GM23248 (cell line): ENCODE measurements around the gene AOC2. TPM values are rescaled to one million over a fixed set of nuclear protein-coding genes. Genes with fewer than 3 reads are reported as not detected.

Experiments
- DNase-seq: peaks from one replicate; pipeline ENCODE4 v3.0.0-alpha.2; 2015
- H2AFZ ChIP-seq: fragments of 200-600 bp; sonication (generic); 2 replicates; pipeline ENCODE4 v1.6.1; 2016; ENCODE audit warnings: antibody characterized with exemption
- H3F3A ChIP-seq: fragments of 200-600 bp; sonication (generic); 2 replicates; pipeline ENCODE4 v1.6.1; 2016; ENCODE audit warnings: mild to moderate bottlenecking, antibody characterized with exemption, mixed run types; ENCODE audit not compliant: insufficient read depth
- H3K27ac ChIP-seq: fragments of 200-600 bp; sonication (generic); 2 replicates; pipeline ENCODE4 v1.5.1; 2016; ENCODE audit warnings: mild to moderate bottlenecking
- H3K27me3 ChIP-seq: fragments of 200-600 bp; sonication (generic); replicated peaks from 2 replicates; pipeline ENCODE4 v1.6.1; 2016; ENCODE audit warnings: mild to moderate bottlenecking; ENCODE audit not compliant: insufficient read depth
- H3K36me3 ChIP-seq: fragments of 200-600 bp; sonication (generic); 2 replicates; pipeline ENCODE4 v1.6.1; 2016; ENCODE audit warnings: low read depth, mild to moderate bottlenecking
- H3K4me1 ChIP-seq: fragments of 200-600 bp; sonication (generic); 2 replicates; pipeline ENCODE4 v1.6.1; 2016; ENCODE audit warnings: mild to moderate bottlenecking; ENCODE audit not compliant: insufficient read depth
- H3K4me2 ChIP-seq: fragments of 200-600 bp; sonication (generic); one replicate; pipeline ENCODE4 v1.6.1; 2016; ENCODE audit warnings: mild to moderate bottlenecking; ENCODE audit not compliant: unreplicated experiment
- H3K4me3 ChIP-seq: fragments of 200-600 bp; sonication (generic); 2 replicates; pipeline ENCODE4 v1.5.1; 2016; ENCODE audit warnings: mild to moderate bottlenecking
- H3K79me2 ChIP-seq: fragments of 200-600 bp; sonication (generic); 2 replicates; pipeline ENCODE4 v1.6.1; 2016; ENCODE audit warnings: mild to moderate bottlenecking; ENCODE audit not compliant: insufficient read depth
- H3K9ac ChIP-seq: fragments of 200-600 bp; sonication (generic); 2 replicates; pipeline ENCODE4 v1.6.1; 2016; ENCODE audit warnings: mild to moderate bottlenecking
- H3K9me2 ChIP-seq: fragments of 200-600 bp; sonication (generic); 2 replicates; pipeline ENCODE4 v1.6.1; 2016; ENCODE audit warnings: mixed run types, mild to moderate bottlenecking, moderate library complexity; ENCODE audit not compliant: insufficient read depth
- H3K9me3 ChIP-seq: fragments of 200-600 bp; sonication (generic); one replicate; pipeline ENCODE4 v1.6.1; 2017; ENCODE audit warnings: low read depth
- H4K20me1 ChIP-seq: fragments of 200-600 bp; sonication (generic); 2 replicates; pipeline ENCODE4 v1.6.0; 2016; ENCODE audit not compliant: insufficient read depth
- EZH2 ChIP-seq: fragments of 200-600 bp; sonication (generic); IDR thresholded peaks from 2 replicates; pipeline ENCODE4 v1.6.1; 2018; ENCODE audit warnings: antibody characterized with exemption, mild to moderate bottlenecking; ENCODE audit not compliant: insufficient read depth, poor library complexity, severe bottlenecking
- EZH2phosphoT487 ChIP-seq: fragments of 200-600 bp; sonication (generic); IDR thresholded peaks from 2 replicates; pipeline ENCODE4 v1.6.1; 2018; ENCODE audit warnings: antibody characterized with exemption, moderate library complexity, mild to moderate bottlenecking, low read depth; ENCODE audit not compliant: insufficient read depth
- WGBS, 2 experiments: methylation state at CpG; one replicate each; pipeline ENCODE4 v1.1.6; 2015 to 2017; ENCODE audit warnings: low lambda C conversion rate in 2 of 2, low coverage in 1 of 2; ENCODE audit errors: missing lambda C conversion rate in 2 of 2; 5-methylcytosine and 5-hydroxymethylcytosine counted together
- in situ Hi-C: fragments of 300-500 bp; cut with MboI; formaldehyde crosslinking; loops from 2 replicates; pipeline ENCODE4 v1.15.0; 2020
- polyA plus RNA-seq: library from polyadenylated mRNA; unstranded; fragments of >200 nt; fragmentation: Nextera tagmentation; extraction: Ambion mirVana; gene quantifications from 2 replicates; pipeline ENCODE4 v1.2.1, GENCODE V29; 2016
- total RNA-seq: library from RNA; depleted of rRNA; stranded (reverse); fragments of >200 nt; shearing (Covaris generic); gene quantifications from 2 replicates; pipeline ENCODE4 v1.2.3, GENCODE V29; 2014

The AOC2 gene
- total and polyA plus RNA-seq, 2 experiments from 2014 or later, result 0.09 to 0.22 TPM

DNA sequence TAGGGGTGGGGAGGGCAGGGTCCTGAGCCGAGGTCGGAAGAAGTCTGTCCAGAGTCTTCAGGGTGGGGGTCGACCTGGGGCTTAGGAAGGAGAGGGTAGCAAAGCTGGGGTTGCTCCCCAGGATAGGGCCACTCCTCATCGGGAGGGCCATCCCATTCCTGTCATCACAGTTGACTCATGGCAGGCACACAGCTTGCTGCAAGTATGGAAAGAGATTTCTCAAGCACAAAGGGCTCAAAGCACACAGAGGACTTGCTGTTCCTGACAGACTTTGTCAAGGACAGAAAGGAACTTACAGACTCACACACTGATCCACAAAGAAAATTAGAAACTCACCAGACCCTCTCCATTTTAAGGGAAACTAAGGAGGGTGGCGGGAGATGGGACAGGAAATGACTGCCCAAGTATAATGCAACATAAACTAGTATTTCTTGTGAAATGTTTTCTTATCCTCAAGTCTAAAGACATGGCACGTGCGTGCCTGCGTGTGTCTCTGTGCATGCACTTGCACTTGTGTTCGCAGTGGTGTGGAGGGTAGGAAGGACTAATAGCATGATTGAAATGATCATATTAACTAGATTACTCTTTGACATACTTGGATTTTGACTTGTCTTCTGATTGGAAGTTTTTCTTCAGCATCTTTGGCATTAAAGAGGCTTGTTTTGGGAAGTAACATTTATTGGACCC is 2.4 kb downstream of the AOC2 start:
- Histone ChIP-seq H3K36me3 (peaks cover 13% of the 10 kb centered on the region), H3K9me3 (no peaks in the 10 kb centered on the region), H3F3A (peaks cover 28% of the 10 kb centered on the region), H3K79me2 (no peaks in the 10 kb centered on the region), H3K9me2 (no peaks in the 10 kb centered on the region), H4K20me1 (no peaks in the 10 kb centered on the region), H3K4me2 (peak overlapping the region; percentile 46), H3K27ac (peak overlapping the region; percentile 63), H3K9ac (peak overlapping the region; percentile 44), H3K4me1 (peaks cover 13% of the 10 kb centered on the region), H3K27me3 (0 out of 2 replicates have a peak, but pooled peaks cover 3% of the 10 kb centered on the region), H3K4me3 (no peak overlapping the region), H2AFZ (no peak overlapping the region)
- WGBS, 2 experiments, result 31 to 35% methylated on average over 8 to 9 of the region's 9 CpGs
- peak; percentile 85 for DNase-seq
- in situ Hi-C loops, result no loop called here
- no peak for TF ChIP-seq EZH2phosphoT487
- no peak for TF ChIP-seq EZH2

DNA sequence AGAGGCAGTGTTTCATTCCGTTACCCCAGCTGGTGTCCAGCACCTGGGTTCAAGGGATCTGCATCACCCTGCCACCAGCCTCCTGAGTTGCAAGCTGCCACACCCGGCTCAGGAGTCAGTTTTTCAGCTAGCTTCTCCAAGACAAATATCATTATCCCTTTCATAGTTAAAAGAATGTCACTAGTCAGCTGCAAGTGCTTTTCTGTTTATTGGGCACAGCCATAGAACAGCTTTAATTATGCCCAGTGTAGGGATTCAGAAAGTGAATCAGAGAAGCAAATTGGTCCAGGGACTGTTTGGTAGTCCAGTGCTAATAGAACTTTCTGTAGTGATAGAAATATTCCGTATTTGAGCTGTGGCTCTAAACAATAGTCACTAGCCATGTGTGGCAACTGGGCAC is 3.7 kb downstream of the AOC2 start:
- H2AFZ ChIP-seq, result no peak overlapping the region
- H3K36me3 ChIP-seq, result peaks cover 8% of the 10 kb centered on the region; the same call in 1 of the 2 replicates
- H3F3A ChIP-seq, result peaks cover 14% of the 10 kb centered on the region
- no peak for DNase-seq
- in situ Hi-C loops, result no loop called here
- 59 to 62% methylated on average over 3 of the region's 3 CpGs for WGBS, 2 experiments
- no peak overlapping the region for H3K9ac ChIP-seq
- no peak overlapping the region for H3K4me2 ChIP-seq
- no peaks in the 10 kb centered on the region for H3K9me2 ChIP-seq
- H3K4me3 ChIP-seq, result no peak overlapping the region
- peaks cover 13% of the 10 kb centered on the region for H3K4me1 ChIP-seq
- H4K20me1 ChIP-seq, result no peaks in the 10 kb centered on the region
- 0 out of 2 replicates have a peak, but pooled peaks cover 3% of the 10 kb centered on the region for H3K27me3 ChIP-seq
- H3K27ac ChIP-seq, result no peak overlapping the region
- TF ChIP-seq EZH2 (no peak), EZH2phosphoT487 (no peak)
- no peaks in the 10 kb centered on the region for H3K9me3 ChIP-seq
- H3K79me2 ChIP-seq, result no peaks in the 10 kb centered on the region

DNA sequence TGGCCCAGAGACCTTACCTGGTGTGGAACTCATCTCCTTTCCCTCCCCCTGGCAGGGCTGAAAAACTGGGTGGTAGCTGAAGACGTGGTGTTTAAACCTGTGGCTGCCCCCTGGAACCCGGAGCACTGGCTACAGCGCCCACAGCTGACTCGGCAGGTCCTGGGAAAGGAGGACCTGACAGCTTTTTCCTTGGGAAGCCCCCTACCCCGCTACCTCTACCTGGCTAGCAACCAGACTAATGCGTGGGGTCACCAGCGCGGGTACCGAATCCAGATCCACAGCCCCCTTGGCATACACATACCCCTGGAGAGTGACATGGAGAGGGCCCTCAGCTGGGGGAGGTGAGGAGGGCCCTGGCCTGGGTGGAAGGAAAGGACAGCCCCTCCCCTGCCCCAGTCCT is 4.7 kb downstream of the AOC2 start:
- H3K27me3 ChIP-seq, result 0 out of 2 replicates have a peak, but pooled peaks cover 3% of the 10 kb centered on the region
- H3K4me2 ChIP-seq, result no peak overlapping the region
- no peak overlapping the region for H3K27ac ChIP-seq
- 0 out of 2 replicates have a peak, but pooled peaks cover 3% of the 10 kb centered on the region for H3K36me3 ChIP-seq
- no peak for DNase-seq
- no peak overlapping the region for H3K4me3 ChIP-seq
- 80 to 83% methylated on average over 9 of the region's 9 CpGs for WGBS, 2 experiments
- in situ Hi-C loops, result no loop called here
- H3K4me1 ChIP-seq, result peaks cover 13% of the 10 kb centered on the region
- H4K20me1 ChIP-seq, result no peaks in the 10 kb centered on the region
- no peak overlapping the region for H2AFZ ChIP-seq
- TF ChIP-seq EZH2 (no peak), EZH2phosphoT487 (no peak)
- no peaks in the 10 kb centered on the region for H3K9me2 ChIP-seq
- H3K9ac ChIP-seq, result no peak overlapping the region
- H3F3A ChIP-seq, result peaks cover 9% of the 10 kb centered on the region
- H3K9me3 ChIP-seq, result no peaks in the 10 kb centered on the region
- H3K79me2 ChIP-seq, result no peaks in the 10 kb centered on the region

DNA sequence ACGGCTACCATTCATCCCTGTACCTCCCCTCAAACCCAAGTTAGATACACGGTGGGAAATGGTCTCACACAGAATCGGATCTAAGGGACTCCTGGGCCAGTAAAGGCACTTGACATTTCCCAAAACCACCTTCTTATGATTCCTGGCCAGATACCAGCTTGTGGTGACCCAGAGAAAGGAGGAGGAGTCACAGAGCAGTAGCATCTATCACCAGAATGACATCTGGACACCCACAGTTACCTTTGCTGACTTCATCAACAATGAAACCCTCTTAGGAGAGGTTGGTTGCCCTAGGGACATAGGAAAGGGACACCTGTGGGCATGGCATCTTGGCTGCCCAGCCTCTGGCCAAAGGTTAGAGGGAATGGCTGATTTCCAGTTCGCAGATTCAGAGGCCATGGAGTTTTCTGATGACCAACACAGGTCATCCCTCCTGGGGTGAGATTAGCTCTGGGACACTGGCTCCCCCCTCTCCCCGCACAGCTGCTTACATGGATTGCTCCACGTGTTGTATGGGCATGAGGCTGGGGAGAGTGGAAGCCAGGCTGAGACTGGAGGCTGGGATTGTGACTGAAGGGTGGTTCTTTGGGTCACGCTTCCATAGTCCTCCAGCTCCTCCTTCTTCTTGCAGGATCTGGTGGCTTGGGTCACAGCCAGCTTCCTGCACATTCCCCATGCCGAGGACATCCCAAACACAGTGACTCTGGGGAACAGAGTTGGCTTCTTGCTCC is 5.2 kb downstream of the AOC2 start:
- no peaks in the 10 kb centered on the region for H3K36me3 ChIP-seq
- no peak overlapping the region for H2AFZ ChIP-seq
- H3K9ac ChIP-seq, result no peak overlapping the region
- no peak overlapping the region for H3K4me2 ChIP-seq
- no peaks in the 10 kb centered on the region for H3K9me2 ChIP-seq
- no peaks in the 10 kb centered on the region for H3K79me2 ChIP-seq
- peaks cover 13% of the 10 kb centered on the region for H3K4me1 ChIP-seq
- H3K27me3 ChIP-seq, result 0 out of 2 replicates have a peak, but pooled peaks cover 3% of the 10 kb centered on the region
- TF ChIP-seq EZH2phosphoT487 (no peak), EZH2 (no peak)
- no peak overlapping the region for H3K27ac ChIP-seq
- no peaks in the 10 kb centered on the region for H4K20me1 ChIP-seq
- whole genome bisulfite sequencing, 2 experiments, result 54 to 59% methylated on average over 8 of the region's 8 CpGs
- DNase-seq, result peak; percentile 31
- H3F3A ChIP-seq, result peaks cover 9% of the 10 kb centered on the region
- no peak overlapping the region for H3K4me3 ChIP-seq
- in situ Hi-C loops, result no loop called here
- no peaks in the 10 kb centered on the region for H3K9me3 ChIP-seq
